NCI-H1105 (cell line): ENCODE measurements around the gene FRYL.
A peak's percentile ranks its signal among the peaks of the same experiment; 100 is the strongest.
"Not testable (repeated sequence)": the region's sequence is repeated elsewhere in the genome, so short reads cannot be mapped to it uniquely, and the experiment has no call there.

Source experiments
- DNase-seq: peaks from one replicate; lab custom pipeline; 2025; lab: John Stamatoyannopoulos, UW

The FRYL gene

DNA sequence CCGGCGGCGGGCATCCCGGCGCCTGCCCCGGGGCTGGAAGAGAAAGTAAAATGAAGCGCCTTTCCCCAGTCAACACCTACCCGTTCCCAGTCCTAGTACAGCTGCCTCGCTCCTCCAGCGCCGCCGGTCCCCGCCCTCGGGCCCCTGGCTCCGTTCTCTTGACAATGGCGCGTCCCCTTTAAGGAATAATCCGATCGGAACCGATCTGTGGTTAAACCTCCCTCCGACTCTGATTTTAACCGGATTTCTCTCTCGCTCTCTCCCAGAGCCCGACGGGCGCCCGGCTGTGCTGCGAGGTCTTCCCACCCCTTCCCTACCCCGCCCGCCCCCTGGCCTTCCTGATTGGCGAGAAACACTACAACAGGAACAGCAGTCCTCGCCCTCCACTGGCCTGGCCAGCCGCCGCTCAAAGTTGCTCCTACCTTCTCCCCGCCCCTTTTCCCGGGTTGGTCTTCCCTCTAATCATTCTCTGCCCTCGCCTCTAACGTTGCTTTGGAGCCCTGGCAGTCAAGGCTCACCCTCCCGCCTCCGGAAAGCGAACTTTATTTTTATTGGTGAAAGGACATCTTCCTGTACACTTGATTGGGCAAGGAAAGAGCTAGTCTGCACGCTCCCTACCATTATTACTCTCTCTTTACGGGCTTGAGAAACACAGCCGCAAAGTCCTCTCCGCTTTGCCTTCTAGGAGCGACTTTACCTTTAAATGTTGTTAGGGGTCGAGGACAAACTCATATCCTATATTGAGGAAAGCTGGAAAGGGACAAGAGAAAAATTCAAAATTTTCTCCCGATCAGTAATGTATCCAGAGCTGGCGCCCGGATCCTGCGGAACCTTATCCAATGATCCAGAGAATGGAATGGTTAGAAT, at the start of gene FRYL:
FRYL (minus strand) TSS at position 282 of the 867 bp plus-strand sequence. CDS start 145,869 bp downstream, outside the sequence.
- DNase-seq = peak; percentile 96

DNA sequence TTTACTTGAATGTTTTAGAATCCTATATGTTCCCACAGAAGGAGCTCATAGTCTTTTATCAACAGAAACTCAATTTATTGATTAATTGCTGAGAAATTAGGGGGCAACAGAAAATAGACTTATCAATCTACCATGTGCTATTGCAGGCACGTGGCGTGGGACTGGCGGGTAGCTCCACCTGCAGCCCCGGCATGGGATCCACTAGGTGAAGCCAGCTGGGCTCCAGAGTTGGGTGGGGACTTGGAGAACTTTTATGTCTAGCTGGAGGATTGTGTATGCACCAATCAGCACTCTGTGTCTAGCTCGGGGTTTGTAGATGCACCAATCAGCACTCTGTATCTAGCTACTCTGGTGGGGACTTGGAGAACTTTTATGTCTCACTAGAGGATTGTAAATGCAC, 47.5 kb upstream of the FRYL start:
- DNase-seq = no peak

DNA sequence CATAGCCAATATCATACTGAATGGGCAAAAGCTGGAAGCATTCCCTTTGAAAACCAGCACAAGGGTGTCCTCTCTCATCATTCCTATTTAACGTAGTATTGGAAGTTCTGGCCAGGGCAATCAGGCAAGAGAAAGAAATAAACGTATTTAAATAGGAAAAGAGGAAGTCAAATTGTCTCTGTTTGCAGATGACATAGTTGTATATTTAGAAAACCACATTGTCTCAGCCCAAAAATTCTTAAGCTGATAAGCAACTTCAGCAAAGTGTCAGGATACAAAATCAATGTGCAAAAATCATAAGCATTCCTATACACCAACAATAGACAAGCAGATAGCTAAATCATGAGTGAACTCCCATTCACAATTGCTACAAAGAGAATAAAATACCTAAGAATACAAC, 41.4 kb upstream of the FRYL start:
- not testable (repeated sequence) for DNase-seq

DNA sequence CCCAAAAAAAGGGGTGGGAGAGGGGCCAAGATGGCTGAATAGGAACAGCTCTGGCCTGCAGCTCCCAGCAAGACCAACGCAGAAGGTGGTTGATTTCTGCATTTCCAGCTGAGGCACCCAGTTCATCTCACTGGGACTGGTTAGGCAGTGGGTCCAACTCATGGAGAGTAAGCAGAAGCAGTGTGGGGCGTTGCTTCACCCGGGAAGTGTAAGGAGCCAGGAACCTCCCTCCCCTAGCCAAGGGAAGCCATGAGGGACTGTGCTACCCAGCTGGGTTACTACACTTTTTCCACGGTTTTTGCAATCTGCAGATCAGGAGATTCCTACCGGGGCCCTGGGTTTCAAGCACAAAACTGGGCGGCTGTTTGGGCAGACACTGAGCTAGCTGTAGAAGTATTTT, 36.9 kb upstream of the FRYL start:
- DNase-seq = no peak

DNA sequence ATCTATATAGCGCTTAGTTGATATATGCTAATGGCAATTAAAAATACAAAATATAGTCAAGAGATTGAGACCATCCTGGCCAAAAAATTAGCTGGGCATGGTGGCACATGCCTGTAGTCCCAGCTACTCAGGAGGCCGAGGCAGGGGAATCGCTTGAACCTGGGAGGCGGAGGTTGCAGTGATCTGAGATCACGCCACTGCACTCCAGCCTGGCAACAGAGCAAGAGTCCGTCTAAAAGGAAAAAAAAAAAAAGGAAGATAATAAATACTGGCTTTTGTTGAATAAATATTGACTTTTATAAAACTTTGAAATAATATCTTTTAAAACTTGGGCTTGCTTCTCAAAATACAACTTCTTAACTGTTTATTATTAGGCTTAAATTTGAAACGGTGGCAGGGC, 36.2 kb upstream of the FRYL start:
- DNase-seq = not testable (repeated sequence)

DNA sequence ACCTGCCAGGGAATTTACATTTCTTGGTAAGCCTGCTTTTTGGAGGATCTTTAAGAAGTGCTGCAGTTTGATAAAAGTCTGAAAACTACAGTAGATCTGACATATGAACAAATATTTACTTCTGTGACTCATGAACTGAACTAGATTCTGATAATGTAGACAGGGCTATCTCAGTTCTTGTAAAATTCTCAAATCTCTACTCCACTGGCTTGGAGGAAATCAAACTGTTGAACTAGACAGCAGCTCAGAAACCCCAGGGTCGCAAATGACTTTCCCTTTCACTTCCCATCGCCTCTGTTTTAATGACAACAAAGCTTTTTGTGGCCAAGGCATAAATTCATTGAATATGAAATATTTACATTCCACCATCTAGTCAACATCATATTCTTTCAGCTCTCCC, 35.4 kb upstream of the FRYL start:
- DNase-seq = no peak

DNA sequence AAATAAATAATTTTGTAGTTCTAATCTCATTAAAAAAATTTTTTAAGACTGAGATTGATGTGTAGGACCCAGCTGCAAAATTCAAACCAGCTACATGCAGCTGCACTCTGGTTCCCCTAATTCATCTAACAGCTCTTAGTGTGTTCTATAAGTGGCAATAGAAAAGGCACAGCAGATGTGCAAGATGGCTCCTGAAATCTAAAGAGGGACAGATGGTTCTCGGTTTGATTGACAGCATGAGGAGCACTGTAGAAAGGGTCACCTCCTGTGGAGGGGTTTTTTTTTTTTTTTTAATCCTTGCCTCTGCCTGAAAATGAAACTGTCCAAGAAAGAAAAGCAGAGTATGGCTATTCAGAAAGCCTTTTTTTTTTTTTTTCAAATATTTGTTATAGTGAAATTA, 33.9 kb upstream of the FRYL start:
- peak; percentile 8 for DNase-seq

DNA sequence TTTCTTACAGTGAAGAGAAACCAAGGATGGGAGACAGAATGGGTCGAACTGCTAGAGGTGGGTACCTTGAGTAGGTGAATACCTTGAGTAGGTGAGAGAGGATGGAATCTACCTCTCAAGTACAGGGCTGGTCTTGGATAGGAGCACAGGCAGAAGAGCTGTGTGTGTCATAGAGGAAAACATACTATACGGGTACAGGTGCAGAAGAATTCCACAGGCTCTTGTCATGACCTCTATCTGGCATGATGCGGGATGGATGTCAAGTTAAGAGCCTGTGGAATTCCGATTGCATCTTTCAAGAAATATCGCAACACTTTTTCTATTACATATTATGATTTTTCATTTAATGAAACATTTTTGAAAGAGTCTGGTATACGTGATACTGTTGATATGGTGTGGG, 32.8 kb upstream of the FRYL start:
- no peak for DNase-seq

DNA sequence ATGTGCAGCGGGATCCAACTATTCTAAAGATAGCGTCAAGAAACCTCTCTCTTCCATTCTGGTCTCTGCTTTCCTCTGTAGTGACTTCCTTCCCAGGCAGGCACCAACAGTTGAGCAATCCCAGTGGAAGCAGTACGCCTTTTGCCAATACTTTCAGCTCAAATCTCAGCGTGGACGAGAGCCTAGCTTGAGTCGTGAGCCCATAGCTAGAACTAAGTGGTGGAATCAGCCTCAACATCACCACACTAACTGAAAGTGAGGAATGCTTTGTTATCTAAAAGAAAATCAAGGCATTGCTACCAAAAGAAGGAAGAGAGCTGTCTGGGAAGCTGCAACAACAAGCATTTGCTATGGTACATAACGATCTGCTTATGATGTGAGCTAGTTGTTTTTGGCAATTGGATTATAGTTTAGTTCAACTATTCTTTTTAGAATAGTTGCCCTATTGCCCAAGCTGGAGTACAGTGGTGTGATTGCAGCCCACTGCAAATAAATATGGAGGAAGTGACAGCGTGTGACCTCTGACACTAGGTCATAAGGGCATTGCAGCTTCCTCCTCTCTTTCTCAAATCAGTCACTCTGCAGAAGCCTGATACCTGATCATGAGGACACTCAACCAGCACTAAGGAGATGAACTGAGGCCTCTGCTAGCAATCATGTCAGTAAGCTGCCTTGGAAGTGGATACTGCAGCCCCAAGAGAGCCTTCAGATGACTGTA, 24.7 kb upstream of the FRYL start:
- DNase-seq = no peak

DNA sequence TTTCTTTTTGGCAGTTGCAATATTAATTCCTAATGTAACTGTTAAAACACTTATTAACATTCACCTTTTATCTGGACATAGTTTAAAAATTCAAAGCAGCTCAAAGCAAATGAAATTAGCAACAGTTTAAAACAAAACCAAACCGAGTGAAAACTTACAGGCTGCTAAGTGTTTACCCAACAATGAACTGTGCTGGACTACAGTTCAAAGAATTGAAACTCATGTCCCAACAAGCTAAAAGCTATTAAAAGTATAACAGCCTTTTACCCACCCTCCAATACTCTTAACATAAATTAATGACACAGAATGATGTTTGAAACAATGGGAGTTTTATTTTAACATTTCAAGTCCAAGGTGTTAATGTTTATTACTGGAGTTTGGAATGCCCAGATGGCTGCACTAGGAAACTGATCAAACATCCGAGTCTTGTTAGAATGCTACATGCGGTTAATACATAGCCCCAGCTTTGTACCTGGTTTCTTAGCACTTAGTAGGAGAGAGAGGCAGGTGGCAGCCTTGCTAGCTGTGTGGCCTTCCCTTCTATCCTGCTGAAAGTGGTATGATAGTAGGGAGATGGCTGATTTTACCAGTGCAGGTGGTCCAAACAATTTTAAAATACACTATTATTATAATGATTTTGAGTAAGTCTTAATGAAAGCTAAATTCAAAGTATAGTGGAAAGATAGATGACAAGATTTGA, 21.1 kb upstream of the FRYL start:
- DNase-seq = no peak

DNA sequence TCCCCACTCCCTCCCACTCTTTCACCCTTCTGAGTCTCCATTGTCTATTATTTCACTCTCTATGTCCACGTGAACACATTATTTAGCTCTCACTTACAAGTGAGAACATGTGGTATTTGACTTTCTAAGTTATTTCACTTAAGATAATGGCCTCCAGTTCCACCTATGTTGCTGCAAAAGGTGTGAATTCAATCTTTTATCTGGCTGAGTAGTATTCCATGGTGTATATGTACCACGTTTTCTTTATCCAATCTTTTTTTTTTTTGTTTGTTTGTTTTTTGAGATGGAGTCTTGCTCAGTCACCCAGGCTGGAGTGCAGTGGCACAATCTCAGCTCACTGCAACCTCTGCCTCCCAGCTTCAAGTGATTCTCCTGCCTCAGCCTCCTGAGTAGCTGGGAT, 20.1 kb upstream of the FRYL start:
- not testable (repeated sequence) for DNase-seq

DNA sequence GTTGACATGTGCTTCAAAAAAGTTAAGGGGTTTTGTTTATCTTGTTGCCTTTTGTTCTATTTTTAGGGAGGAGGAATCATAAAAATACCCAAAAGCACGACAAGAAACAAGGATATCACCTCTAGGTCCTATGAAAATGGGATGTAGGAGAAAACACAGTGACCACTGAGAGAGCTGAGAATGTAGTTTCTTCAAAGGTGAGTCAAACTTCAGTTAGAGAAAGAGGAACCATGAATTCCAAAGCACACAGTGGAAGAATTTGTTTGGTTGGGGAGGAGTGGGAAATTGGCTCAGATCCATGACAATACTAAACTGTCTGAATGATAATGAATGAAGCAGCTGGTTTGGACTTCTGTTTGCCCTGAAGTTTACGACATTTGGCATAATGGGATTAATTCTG, 19.1 kb upstream of the FRYL start:
- no peak for DNase-seq

DNA sequence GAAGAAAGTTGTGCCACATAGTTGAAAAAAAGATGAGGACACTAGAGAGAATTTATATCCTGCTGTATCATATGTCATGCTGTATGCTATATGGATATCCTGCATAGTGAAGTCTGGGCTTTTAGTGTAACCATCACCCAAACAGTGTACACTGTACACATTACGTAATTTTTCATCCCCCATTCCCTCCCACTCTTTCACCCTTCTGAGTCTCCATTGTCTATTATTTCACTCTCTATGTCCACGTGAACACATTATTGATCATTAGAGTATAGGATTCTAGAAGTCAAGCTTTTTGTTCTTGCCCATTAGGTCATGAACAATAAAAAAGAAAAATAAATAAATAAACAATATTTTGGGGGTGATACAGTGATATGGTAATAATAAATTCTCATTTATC, 18.0 kb upstream of the FRYL start:
- no peak for DNase-seq

DNA sequence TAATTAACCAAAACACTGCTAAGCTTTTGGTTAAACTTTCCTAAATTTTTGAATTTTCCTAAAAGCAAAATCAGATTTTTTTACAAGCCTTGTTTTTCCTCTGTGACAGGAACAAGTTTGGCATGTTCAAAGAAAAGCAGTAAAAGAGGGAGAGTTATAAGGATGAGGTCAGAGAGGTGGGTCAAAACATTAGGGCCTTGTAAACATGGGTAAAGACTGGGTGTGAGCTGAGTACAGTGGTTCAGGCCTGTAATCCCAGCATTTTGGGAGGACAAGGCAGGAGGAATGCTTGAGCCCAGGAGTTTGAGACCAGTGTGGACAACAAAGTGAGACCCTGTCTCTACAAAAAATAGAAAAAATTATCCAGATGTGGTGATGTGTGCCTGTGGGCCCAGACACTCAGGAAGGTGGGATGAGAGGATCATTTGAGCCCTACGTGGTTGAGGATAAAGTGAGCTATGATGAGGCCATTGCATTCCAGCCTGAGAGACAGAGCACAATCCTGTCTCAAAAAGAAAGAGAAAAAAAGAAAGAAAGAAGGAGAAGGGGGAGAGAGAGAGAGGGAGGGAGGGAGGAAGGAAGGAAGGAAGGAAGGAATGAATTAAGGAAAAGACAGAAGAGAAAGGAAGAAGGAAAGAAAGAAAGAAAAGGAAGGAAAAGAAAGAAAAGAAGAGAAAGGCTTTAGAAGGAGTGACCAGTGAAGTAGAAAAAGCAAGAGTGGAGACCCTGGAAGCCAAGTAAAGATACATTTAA, 17.0 kb upstream of the FRYL start:
- no peak for DNase-seq

DNA sequence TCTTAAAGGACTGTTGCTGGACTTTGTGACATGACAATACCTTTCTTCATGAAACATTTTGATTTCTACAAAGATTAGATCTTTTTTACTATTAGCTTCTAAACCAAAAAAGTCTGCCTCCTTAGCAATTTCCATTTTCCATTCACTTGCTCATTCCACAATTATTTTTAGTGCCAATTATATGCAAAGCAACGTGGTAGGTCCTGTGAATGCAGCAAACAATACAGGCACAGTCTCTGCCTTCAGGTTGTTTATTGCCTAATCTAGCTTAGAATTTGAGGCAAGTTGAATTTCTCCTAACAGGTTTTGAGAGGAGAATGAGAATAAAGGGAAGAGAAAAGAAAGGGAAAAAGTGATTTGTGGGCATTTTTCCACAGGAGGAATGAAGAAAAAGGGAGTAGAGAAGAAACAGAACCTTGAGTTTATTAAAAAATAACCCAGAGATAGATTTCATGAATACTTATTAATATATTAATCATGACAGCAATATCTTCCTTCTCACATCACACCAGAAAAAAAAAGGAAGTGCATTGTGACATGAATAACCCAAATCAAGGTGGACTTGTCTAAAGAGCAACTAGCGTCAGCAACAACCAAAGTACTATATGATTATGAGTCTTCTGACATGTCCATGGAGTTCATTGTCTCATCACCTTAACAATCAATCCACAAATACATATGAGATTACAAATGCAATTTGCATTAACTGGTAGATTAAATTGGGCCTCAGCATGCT, 16.3 kb upstream of the FRYL start:
- DNase-seq = no peak

DNA sequence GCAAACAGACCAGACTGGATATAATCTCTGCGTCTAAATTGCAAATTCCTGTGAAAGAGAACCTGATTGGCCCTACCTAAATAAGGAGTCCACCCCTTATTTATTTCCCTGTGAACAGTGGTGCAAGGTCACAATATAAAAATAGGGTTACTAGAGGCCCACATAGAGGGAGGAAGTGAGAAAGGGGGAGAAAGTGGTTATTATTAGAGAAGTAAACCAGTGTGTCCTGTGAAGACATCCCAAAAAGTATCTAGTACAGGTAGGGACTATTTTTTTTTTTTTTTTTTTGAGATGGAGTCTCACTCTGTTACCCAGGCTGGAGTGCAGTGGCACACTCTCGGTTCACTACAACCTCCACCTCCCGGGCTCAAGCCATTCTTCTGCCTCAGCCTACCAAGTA, 15.0 kb upstream of the FRYL start:
- DNase-seq = no peak

DNA sequence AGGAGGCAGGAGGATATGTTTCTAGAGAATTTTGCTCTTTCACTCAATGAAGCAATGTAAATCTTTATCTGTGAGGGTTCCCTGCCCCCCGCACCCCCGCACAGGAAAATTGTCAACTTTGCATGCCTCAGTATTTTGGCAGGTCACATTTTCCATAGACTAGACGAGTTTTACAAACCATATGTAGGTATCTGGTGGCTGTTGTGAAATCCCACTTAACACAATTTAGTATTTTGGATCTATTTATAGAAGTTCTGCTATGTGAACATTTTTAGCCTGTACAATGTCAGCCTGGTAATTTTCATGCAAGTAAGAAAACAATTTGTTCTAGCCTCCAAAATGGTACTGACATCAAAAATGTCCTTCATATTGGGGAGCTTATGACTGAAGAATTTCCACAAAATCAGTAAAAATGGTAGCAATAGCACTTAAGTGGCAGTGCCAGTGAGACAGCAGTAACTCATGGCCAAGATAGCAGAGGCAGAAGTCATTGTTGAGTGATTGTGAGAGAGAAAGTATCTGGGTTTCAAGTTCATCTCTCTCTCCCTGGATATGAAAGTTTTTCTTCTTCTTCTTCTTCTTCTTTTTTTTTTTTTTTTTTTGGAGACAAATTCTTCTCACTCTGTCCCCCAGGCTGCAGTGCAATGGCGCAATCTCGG, 12.4 kb upstream of the FRYL start:
- DNase-seq = no peak

DNA sequence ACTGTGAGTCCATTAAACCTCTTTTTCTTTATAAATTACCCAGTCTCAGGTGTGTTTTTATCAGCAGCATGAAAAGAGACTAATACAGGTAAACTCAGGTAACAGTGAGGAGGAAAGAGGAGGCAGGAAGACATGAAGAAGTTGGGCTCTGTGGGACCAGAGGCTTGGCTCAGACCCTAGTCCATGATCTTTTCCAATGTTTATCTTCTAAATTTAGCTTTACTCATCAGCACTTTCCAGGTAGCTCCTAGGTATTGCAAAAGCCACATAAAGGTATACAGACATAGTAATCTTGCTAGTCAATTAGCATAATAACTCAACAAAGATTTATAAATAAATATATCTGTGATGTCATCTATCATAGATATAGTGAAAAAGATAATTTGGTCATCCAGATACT, 11.2 kb upstream of the FRYL start:
- no peak for DNase-seq

DNA sequence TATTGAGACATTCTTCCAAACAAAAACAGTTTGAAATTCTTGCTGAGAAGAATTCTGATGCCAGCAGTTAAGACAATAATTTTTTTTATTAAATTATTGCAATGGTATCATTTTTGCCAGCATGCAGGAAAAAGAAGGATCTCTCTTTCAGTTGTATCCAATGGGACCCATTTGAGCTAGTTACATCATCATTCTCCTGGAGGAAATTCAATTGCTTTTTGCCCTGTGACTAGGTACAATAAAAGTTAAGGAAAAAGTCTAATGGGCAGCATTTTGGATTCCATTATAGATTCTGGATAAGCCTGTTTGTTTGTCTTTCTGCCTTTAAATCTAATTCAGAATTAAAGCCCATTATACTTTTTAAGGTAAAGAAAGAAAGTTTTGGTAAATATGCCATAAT, 10.5 kb upstream of the FRYL start:
- DNase-seq = no peak

DNA sequence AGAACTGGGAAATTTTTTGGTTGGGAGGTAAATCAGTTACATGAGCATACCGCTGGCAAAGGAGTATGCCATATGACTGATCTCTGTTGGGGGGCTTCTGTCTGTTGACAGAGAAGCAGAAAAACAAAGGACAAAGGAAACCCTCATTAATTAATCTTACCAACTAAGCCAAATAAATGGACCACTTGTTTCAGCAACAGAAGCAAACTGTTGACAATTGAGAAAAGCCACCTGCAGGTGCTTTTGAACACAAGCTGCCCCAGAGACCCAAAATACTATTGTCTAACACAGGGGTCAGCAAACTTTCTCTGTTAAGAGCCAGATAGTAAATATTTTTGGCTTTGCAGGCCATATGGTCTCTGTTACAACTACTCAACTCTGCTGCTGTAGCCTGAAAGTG, 7.0 kb upstream of the FRYL start:
- DNase-seq = no peak

DNA sequence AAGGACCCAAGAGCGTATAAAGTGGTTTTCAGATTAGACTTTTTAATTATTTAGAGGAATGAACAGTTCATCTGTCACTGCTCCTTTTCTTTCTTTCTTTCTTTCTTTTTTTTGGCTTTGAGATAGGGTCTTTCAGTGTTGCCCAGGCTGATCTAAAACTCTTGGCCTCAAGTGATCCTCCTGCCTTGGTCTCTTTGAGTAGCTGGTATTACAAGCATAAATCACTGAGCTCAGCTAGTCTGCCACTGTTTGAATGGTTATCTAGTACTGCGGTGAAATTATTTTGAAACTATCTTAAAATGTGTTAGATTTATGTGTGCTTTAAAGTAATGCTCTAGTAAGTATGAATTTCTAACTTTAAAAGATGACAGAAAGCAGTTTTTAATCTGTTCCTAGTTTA, 6.5 kb upstream of the FRYL start:
- DNase-seq = no peak
